ENCODE data around the gene GRID1. TPM values are rescaled to one million over a fixed set of nuclear protein-coding genes. Genes with fewer than 3 reads are reported as not detected.

Gene GRID1
- total RNA-seq, 1 donor from 2014 or later, result 1.4 TPM

GRCh38 chr10:85832988-85833387 lies 533.6 kb downstream of the GRID1 start:
- peaks cover 0 to 21% of the 10 kb centered on the region in 2 donors for H3K9me3 ChIP-seq
- no peak overlapping the region for H3K27ac ChIP-seq
- no peaks in the 10 kb centered on the region for H3K36me3 ChIP-seq
- no peaks in the 10 kb centered on the region for H3K27me3 ChIP-seq
- H3K4me1 ChIP-seq, result no peaks in the 10 kb centered on the region
- intact Hi-C loops (cut with DNase I), result no loop called here
- no peak overlapping the region for H3K4me3 ChIP-seq
- TF ChIP-seq CTCF (IDR thresholded peaks at IDR 0.05), result no peak
- no peak for DNase-seq (ENCODE audit: low spot score in 2 of 2)

GRCh38 chr10:85831422-85831821 lies 535.2 kb downstream of the GRID1 start:
- no peak for TF ChIP-seq CTCF (IDR thresholded peaks at IDR 0.05)
- Histone ChIP-seq H3K9me3 (peaks cover 0 to 11% of the 10 kb centered on the region in 2 donors), H3K4me1 (no peaks in the 10 kb centered on the region), H3K36me3 (no peaks in the 10 kb centered on the region), H3K4me3 (no peak overlapping the region), H3K27me3 (no peaks in the 10 kb centered on the region), H3K27ac (no peak overlapping the region)
- intact Hi-C loops (cut with DNase I), result no loop called here
- no peak for DNase-seq (ENCODE audit: low spot score in 2 of 2)

GRCh38 chr10:85826377-85826776 lies 540.2 kb downstream of the GRID1 start:
- Histone ChIP-seq H3K4me1 (no peaks in the 10 kb centered on the region), H3K9me3 (peaks cover 0 to 11% of the 10 kb centered on the region in 2 donors), H3K36me3 (no peaks in the 10 kb centered on the region), H3K4me3 (no peak overlapping the region), H3K27ac (no peak overlapping the region), H3K27me3 (no peaks in the 10 kb centered on the region)
- intact Hi-C loops (cut with DNase I), result no loop called here
- TF ChIP-seq CTCF (IDR thresholded peaks at IDR 0.05), result no peak
- DNase-seq (ENCODE audit: low spot score in 2 of 2), result no peak

GRCh38 chr10:85811405-85811804 lies 555.2 kb downstream of the GRID1 start:
- no peak for DNase-seq (ENCODE audit: low spot score in 2 of 2)
- H3K27ac ChIP-seq, result no peak overlapping the region
- H3K27me3 ChIP-seq, result no peaks in the 10 kb centered on the region
- no peaks in the 10 kb centered on the region for H3K36me3 ChIP-seq
- no peak for TF ChIP-seq CTCF (IDR thresholded peaks at IDR 0.05)
- no peak overlapping the region for H3K4me3 ChIP-seq
- H3K4me1 ChIP-seq, result no peaks in the 10 kb centered on the region
- intact Hi-C loops (cut with DNase I), result no loop called here
- H3K9me3 ChIP-seq, result peaks cover 0 to 11% of the 10 kb centered on the region in 2 donors

GRCh38 chr10:85810674-85811073 lies 555.9 kb downstream of the GRID1 start:
- H3K4me1 ChIP-seq, result no peaks in the 10 kb centered on the region
- DNase-seq (ENCODE audit: low spot score in 2 of 2), result no peak
- peaks cover 0 to 11% of the 10 kb centered on the region in 2 donors for H3K9me3 ChIP-seq
- no peaks in the 10 kb centered on the region for H3K27me3 ChIP-seq
- intact Hi-C loops (cut with DNase I), result no loop called here
- no peak overlapping the region for H3K27ac ChIP-seq
- H3K4me3 ChIP-seq, result no peak overlapping the region
- TF ChIP-seq CTCF (IDR thresholded peaks at IDR 0.05), result no peak
- H3K36me3 ChIP-seq, result no peaks in the 10 kb centered on the region

- no peak overlapping the region for H3K4me3 ChIP-seq
- intact Hi-C loops (cut with DNase I), result no loop called here
- no peaks in the 10 kb centered on the region for H3K27me3 ChIP-seq
- H3K36me3 ChIP-seq, result no peaks in the 10 kb centered on the region
- no peak for DNase-seq (ENCODE audit: low spot score in 2 of 2)
- H3K4me1 ChIP-seq, result no peaks in the 10 kb centered on the region
- no peaks in the 10 kb centered on the region for H3K9me3 ChIP-seq
- H3K27ac ChIP-seq, result no peak overlapping the region
- no peak for TF ChIP-seq CTCF (IDR thresholded peaks at IDR 0.05)
These were observed 571.1 kb downstream of the GRID1 start for GRCh38 chr10:85795460-85795859.
